ENCODE data around the gene PLAA. TPM values are rescaled to one million over a fixed set of nuclear protein-coding genes. Genes with fewer than 3 reads are reported as not detected.

The PLAA gene
- total RNA-seq, result 24.7 and 33.9 TPM in 2 replicates
- polyA plus RNA-seq, result 22.8 and 26.7 TPM in 2 replicates

DNA sequence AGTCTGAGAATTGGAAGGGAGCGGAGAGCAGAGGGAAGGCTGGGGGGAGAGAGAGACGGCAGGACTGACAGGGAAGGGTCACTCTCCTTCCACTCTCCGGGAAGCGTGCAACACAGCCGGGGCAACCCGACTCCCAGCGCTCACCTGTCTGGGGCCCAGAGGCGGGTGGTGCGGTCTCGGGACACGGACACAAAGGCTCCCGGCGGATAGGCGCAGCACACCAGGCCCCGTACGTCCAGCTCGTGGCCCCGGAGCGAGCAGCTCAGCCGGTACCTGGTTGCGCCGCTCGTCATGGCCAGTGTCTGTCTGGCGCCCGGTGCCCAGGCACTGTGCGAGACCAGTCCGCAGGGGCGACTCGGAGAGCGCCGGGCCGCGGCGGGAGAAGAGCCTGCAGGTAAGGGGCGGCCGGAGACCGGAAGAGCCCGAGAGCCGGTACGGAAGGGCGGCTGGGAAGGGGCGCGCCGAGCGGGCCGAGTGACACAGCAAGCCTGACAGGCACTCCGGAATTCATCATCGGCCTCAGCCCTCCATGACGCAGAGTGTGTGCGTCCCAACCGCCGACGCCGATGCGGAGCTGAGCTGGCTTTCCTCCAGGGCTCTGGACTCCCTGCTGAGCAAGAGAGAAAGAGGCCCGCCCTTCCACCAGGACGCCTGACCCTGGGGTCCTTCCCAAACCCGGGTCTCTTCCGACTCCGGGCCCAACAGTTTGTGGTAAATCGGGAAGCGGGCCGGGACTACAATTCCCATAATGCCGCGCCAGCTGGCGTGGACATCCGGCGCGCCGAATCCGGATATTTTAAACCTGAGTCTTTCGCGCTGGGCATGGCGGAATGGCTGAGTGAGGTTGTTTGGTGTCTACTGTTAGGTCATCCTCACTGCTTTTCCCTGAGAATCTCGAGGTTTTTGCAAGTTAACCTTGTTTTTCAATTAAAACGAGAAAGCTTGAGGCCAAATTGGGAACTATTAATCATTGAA lies at the start of gene PLAA:
Gene PLAA (minus strand): TSS at position 490 of the 975 bp plus-strand sequence. CDS start 197 bp downstream, at position 293.
- Histone ChIP-seq H3K79me2 (peaks cover 47% of the 10 kb centered on the region), H3K4me3 (peak within 1 kb of the TSS; percentile 36), H3K4me1 (ENCODE audit: insufficient read depth) (peaks cover 12% of the 10 kb centered on the region), H3K4me2 (peak within 1 kb of the TSS; percentile 87), H3K9me3 (ENCODE audit: low read depth) (no peaks in the 10 kb centered on the region), H3K27ac (peak within 1 kb of the TSS; percentile 98), H3K36me3 (replicated peaks; ENCODE audit: insufficient read depth, low read depth) (no peaks in the 10 kb centered on the region), H4K20me1 (ENCODE audit: insufficient read depth, poor library complexity, severe bottlenecking) (peaks cover 7% of the 10 kb centered on the region), H3K27me3 (no peaks in the 10 kb centered on the region), H2AFZ (peak within 1 kb of the TSS; percentile 74), H3K9me2 (replicated peaks; ENCODE audit: insufficient read depth) (no peaks in the 10 kb centered on the region)
- WGBS (ENCODE audit: low lambda C conversion rate, missing lambda C conversion rate), result under 1% methylated on average over 72 of the region's 76 CpGs
- TF ChIP-seq EZH2phosphoT487 (IDR thresholded peaks at IDR 0.05; ENCODE audit: low read depth, severe bottlenecking, unreplicated experiment), result no peak
- TF ChIP-seq, protein P1, sequence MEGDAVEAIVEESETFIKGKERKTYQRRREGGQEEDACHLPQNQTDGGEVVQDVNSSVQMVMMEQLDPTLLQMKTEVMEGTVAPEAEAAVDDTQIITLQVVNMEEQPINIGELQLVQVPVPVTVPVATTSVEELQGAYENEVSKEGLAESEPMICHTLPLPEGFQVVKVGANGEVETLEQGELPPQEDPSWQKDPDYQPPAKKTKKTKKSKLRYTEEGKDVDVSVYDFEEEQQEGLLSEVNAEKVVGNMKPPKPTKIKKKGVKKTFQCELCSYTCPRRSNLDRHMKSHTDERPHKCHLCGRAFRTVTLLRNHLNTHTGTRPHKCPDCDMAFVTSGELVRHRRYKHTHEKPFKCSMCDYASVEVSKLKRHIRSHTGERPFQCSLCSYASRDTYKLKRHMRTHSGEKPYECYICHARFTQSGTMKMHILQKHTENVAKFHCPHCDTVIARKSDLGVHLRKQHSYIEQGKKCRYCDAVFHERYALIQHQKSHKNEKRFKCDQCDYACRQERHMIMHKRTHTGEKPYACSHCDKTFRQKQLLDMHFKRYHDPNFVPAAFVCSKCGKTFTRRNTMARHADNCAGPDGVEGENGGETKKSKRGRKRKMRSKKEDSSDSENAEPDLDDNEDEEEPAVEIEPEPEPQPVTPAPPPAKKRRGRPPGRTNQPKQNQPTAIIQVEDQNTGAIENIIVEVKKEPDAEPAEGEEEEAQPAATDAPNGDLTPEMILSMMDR (IDR thresholded peaks at IDR 0.05; ENCODE audit: poor library complexity), result peak; percentile 30
- no peak for TF ChIP-seq EZH2 (IDR thresholded peaks at IDR 0.05; ENCODE audit: borderline replicate concordance)
- peak; percentile 96 for DNase-seq (ENCODE audit: low spot score)

DNA sequence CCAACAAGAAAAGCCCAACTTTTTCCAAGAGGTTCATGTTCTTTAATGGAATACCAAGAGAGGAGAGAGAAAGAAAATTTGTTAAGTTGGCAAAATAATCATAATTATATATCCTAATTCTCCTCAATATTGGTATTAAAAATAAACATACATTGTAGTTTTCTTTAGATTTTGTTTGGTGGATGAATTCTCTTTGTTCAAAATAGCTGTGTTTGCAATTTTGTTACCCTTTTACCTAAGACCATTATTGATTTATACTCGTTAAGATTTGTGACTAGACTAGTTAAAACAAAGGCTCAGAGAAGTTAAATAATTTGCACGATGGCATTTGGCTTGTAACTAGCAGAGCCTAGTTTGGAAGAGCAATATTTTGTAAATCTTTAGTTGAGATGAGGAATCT lies 48.8 kb upstream of the PLAA start:
- H3K4me3 ChIP-seq, result no peak overlapping the region
- H4K20me1 ChIP-seq (ENCODE audit: insufficient read depth, poor library complexity, severe bottlenecking), result no peaks in the 10 kb centered on the region
- H3K4me2 ChIP-seq, result no peak overlapping the region
- H3K9me3 ChIP-seq (ENCODE audit: low read depth), result no peaks in the 10 kb centered on the region
- no peaks in the 10 kb centered on the region for H3K79me2 ChIP-seq
- no peak for DNase-seq (ENCODE audit: low spot score)
- WGBS (ENCODE audit: low lambda C conversion rate, missing lambda C conversion rate), result 91% methylated on average over 2 of the region's 2 CpGs
- H3K27ac ChIP-seq, result no peak overlapping the region
- no peaks in the 10 kb centered on the region for H3K4me1 ChIP-seq (ENCODE audit: insufficient read depth)
- H3K9me2 ChIP-seq (replicated peaks; ENCODE audit: insufficient read depth), result no peaks in the 10 kb centered on the region
- H3K27me3 ChIP-seq, result no peaks in the 10 kb centered on the region
- TF ChIP-seq EZH2phosphoT487 (IDR thresholded peaks at IDR 0.05; ENCODE audit: low read depth, severe bottlenecking, unreplicated experiment) (no peak), EZH2 (IDR thresholded peaks at IDR 0.05; ENCODE audit: borderline replicate concordance) (no peak)
- TF ChIP-seq, protein P1 (IDR thresholded peaks at IDR 0.05; ENCODE audit: poor library complexity), result no peak
- H3K36me3 ChIP-seq (replicated peaks; ENCODE audit: insufficient read depth, low read depth), result no peaks in the 10 kb centered on the region
- H2AFZ ChIP-seq, result no peak overlapping the region

DNA sequence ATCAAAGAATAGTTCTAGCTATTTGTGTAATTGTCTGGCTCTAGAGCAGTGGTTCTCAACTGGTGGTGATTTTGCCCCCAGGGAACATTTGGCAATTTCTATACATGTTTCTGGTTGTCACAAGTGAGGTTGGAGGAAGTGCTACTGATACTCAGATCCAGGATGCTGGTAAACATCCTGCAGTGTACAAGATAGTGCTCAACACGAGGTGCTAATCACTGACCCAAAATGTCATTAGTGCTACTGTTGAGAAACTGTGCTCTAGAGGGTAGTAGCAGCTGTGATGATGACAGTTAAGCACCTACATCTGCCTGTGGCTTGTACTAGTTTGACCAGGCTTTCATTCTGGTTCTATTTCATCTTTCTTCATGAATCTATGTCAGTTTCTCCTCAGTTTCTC lies 36.3 kb upstream of the PLAA start:
- Histone ChIP-seq H3K27me3 (no peaks in the 10 kb centered on the region), H3K36me3 (replicated peaks; ENCODE audit: insufficient read depth, low read depth) (no peaks in the 10 kb centered on the region), H3K4me3 (no peak overlapping the region), H3K27ac (no peak overlapping the region), H3K9me3 (ENCODE audit: low read depth) (no peaks in the 10 kb centered on the region), H3K4me1 (ENCODE audit: insufficient read depth) (no peaks in the 10 kb centered on the region), H4K20me1 (ENCODE audit: insufficient read depth, poor library complexity, severe bottlenecking) (no peaks in the 10 kb centered on the region), H3K79me2 (no peaks in the 10 kb centered on the region), H3K9me2 (replicated peaks; ENCODE audit: insufficient read depth) (no peaks in the 10 kb centered on the region), H3K4me2 (no peak overlapping the region), H2AFZ (no peak overlapping the region)
- WGBS (ENCODE audit: low lambda C conversion rate, missing lambda C conversion rate), result 35% methylated on average over 1 of the region's 1 CpG
- DNase-seq (ENCODE audit: low spot score), result no peak
- TF ChIP-seq EZH2 (IDR thresholded peaks at IDR 0.05; ENCODE audit: borderline replicate concordance), result no peak
- TF ChIP-seq, protein P1 (IDR thresholded peaks at IDR 0.05; ENCODE audit: poor library complexity), result no peak
